H4 (cell line): ENCODE measurements around the gene DAB2IP. TPM values are rescaled to one million over a fixed set of nuclear protein-coding genes. Genes with fewer than 3 reads are reported as not detected.

Experiments used
- total RNA-seq: library from RNA; depleted of rRNA; stranded (reverse); fragments of >200 nt; shearing (Covaris generic); gene quantifications from 2 replicates; pipeline ENCODE4 v1.2.3, GENCODE V29; 2014; rRNA removed

The DAB2IP gene
- total RNA-seq, 1 experiment from 2014 or later, result 8.4 TPM

Other genes with a start within 250 kb of the DAB2IP start
- gene GGTA1, start 151.8 kb upstream of the DAB2IP start, total RNA-seq, result 0.35 TPM in 1 of 2 replicates, not detected in the other